Lower lobe of right lung (tissue), 2 donors: ENCODE results near the gene ADPRH. TPM values are rescaled to one million over a fixed set of nuclear protein-coding genes. Genes with fewer than 3 reads are reported as not detected.
"Not testable (repeated sequence)": the region's sequence is repeated elsewhere in the genome, so short reads cannot be mapped to it uniquely, and the experiment has no call there.

Experiments used
- ATAC-seq, 2 donors: fragments of 200-7000 bp; cut with Tn5 transposase; one replicate each; pipeline ENCODE4 v1.9.1; 2020 to 2022; ENCODE audit warnings: mild to moderate bottlenecking in 2 of 2, moderate library complexity in 2 of 2
- DNase-seq: peaks from one replicate; pipeline ENCODE4 v3.0.0-alpha.2; 2020
- H3K27ac ChIP-seq: fragments of 200-600 bp; one replicate; pipeline ENCODE4 v1.8.0; 2022
- H3K27me3 ChIP-seq: fragments of 200-600 bp; one replicate; pipeline ENCODE4 v1.8.0; 2022; ENCODE audit warnings: low read depth
- H3K36me3 ChIP-seq: fragments of 200-600 bp; one replicate; pipeline ENCODE4 v1.8.0; 2022; ENCODE audit warnings: mild to moderate bottlenecking
- H3K4me1 ChIP-seq: fragments of 200-600 bp; one replicate; pipeline ENCODE4 v1.8.0; 2022
- H3K4me3 ChIP-seq: fragments of 200-600 bp; one replicate; pipeline ENCODE4 v1.8.0; 2022; ENCODE audit warnings: mild to moderate bottlenecking
- H3K9me3 ChIP-seq: fragments of 200-600 bp; one replicate; pipeline ENCODE4 v1.8.0; 2022
- intact Hi-C: fragments of 100-400 bp; cut with DNase I; formaldehyde crosslinking; loops from one replicate; pipeline ENCODE4 v1.11.0; 2022
- total RNA-seq: library from RNA; stranded (reverse); fragmentation: NEBNext Ultra II Directional; extraction: Animal tissue kit (Norgen Biotek cat#: 25700); gene quantifications from one replicate; pipeline ENCODE4 v1.2.1, GENCODE V29; 2021
- TF ChIP-seq, protein P1 (sequence below): fragments of 200-600 bp; IDR thresholded peaks from one replicate; pipeline ENCODE4 v1.8.0; 2022; ENCODE audit warnings: antibody characterized with exemption, mild to moderate bottlenecking
- donor health status: DM: no; HTN: yes; CAD: no; lungs with severe emphysema.

Gene ADPRH
- total RNA-seq, 1 donor from 2014 or later, result 32.0 TPM

DNA sequence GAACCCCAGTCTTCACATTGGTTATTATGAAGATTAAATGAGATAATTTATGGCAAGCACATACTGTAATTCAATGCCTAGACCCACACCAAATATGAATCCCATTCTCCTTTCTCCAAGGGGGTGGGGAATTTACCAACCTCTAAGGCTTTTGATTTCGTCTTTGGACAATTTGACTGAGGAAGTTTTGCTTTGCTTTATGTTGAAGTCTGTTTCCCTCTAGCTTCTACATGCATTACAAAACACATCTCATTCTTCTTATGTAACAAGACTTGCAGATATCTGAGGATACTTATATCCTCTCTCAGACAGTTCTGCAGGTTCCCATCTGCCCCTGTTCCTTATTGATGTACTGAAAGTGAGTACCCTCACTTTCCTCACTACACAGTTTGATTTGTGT lies 32.1 kb upstream of the ADPRH start:
- no peaks in the 10 kb centered on the region for H3K36me3 ChIP-seq
- H3K27me3 ChIP-seq, result no peaks in the 10 kb centered on the region
- no peak overlapping the region for H3K27ac ChIP-seq
- TF ChIP-seq, protein P1, sequence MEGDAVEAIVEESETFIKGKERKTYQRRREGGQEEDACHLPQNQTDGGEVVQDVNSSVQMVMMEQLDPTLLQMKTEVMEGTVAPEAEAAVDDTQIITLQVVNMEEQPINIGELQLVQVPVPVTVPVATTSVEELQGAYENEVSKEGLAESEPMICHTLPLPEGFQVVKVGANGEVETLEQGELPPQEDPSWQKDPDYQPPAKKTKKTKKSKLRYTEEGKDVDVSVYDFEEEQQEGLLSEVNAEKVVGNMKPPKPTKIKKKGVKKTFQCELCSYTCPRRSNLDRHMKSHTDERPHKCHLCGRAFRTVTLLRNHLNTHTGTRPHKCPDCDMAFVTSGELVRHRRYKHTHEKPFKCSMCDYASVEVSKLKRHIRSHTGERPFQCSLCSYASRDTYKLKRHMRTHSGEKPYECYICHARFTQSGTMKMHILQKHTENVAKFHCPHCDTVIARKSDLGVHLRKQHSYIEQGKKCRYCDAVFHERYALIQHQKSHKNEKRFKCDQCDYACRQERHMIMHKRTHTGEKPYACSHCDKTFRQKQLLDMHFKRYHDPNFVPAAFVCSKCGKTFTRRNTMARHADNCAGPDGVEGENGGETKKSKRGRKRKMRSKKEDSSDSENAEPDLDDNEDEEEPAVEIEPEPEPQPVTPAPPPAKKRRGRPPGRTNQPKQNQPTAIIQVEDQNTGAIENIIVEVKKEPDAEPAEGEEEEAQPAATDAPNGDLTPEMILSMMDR, result no peak
- ATAC-seq, result no peak
- no peaks in the 10 kb centered on the region for H3K9me3 ChIP-seq
- intact Hi-C loops, result no loop called here
- H3K4me3 ChIP-seq, result no peak overlapping the region
- no peak for DNase-seq
- no peaks in the 10 kb centered on the region for H3K4me1 ChIP-seq

GRCh38 chr3:119548341-119548740 lies 31.0 kb upstream of the ADPRH start:
- TF ChIP-seq, protein P1, result no peak
- Histone ChIP-seq H3K4me1 (no peaks in the 10 kb centered on the region), H3K27me3 (no peaks in the 10 kb centered on the region), H3K9me3 (no peaks in the 10 kb centered on the region), H3K4me3 (no peak overlapping the region), H3K27ac (no peak overlapping the region), H3K36me3 (no peaks in the 10 kb centered on the region)
- DNase-seq (no peak), ATAC-seq (no peak)
- intact Hi-C loops, result no loop called here

GRCh38 chr3:119550192-119550910 lies 28.9 kb upstream of the ADPRH start:
- Histone ChIP-seq H3K36me3 (no peaks in the 10 kb centered on the region), H3K4me3 (no peak overlapping the region), H3K9me3 (no peaks in the 10 kb centered on the region), H3K27ac (no peak overlapping the region), H3K27me3 (no peaks in the 10 kb centered on the region), H3K4me1 (peaks cover 2% of the 10 kb centered on the region)
- intact Hi-C loops, result no loop called here
- TF ChIP-seq, protein P1, result no peak
- DNase-seq (no peak), ATAC-seq (no peak)

GRCh38 chr3:119551598-119551997 lies 27.7 kb upstream of the ADPRH start:
- intact Hi-C loops, result no loop called here
- peaks cover 8% of the 10 kb centered on the region for H3K4me1 ChIP-seq
- no peaks in the 10 kb centered on the region for H3K27me3 ChIP-seq
- TF ChIP-seq, protein P1, result no peak
- ATAC-seq (no peak), DNase-seq (no peak)
- no peaks in the 10 kb centered on the region for H3K36me3 ChIP-seq
- no peak overlapping the region for H3K4me3 ChIP-seq
- no peak overlapping the region for H3K27ac ChIP-seq
- no peaks in the 10 kb centered on the region for H3K9me3 ChIP-seq

- intact Hi-C loops, ATAC-seq: not testable (repeated sequence)
These were observed 26.4 kb upstream of the ADPRH start for GRCh38 chr3:119552928-119553327.

DNA sequence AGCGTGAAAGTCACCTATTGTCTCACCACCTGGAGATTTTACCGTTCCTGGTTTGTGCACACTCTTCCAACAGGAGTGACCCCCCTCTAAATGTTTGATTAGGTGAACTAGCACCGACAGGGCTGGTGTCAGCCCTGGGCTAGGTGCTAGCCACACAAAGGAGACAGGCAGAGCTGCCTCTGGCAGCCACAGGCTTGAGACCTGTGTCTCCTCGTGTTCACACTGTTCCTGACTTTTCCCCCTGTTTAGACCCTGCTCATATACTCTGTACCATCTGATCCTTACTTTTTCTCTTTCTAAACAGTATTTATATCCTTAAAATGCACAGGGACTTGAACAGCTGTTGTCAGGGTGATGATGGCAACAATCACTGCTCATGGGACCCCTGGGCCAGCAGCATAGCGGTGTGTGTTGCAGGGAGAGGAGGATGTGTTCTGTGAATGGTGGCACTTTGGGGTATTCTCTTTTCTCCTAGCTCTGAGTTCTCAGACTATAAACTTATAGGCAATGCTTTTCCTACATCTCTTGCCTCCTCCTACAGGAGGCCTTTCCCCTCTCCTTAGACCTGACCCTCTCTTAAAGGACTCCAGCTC lies 25.4 kb upstream of the ADPRH start:
- H3K36me3 ChIP-seq, result no peaks in the 10 kb centered on the region
- no peaks in the 10 kb centered on the region for H3K9me3 ChIP-seq
- no peak overlapping the region for H3K27ac ChIP-seq
- intact Hi-C loops, result no loop called here
- no peak for ATAC-seq
- no peaks in the 10 kb centered on the region for H3K27me3 ChIP-seq
- H3K4me3 ChIP-seq, result no peak overlapping the region
- H3K4me1 ChIP-seq, result peaks cover 12% of the 10 kb centered on the region
- DNase-seq, result no peak
- TF ChIP-seq, protein P1, result no peak

More at GRCh38 chr3:119552928-119553327, 26.4 kb upstream of the ADPRH start:
- not testable (repeated sequence) for H3K27ac ChIP-seq, H3K4me1 ChIP-seq, H3K4me3 ChIP-seq, H3K27me3 ChIP-seq, H3K9me3 ChIP-seq, H3K36me3 ChIP-seq, DNase-seq
